Small intestine (tissue), 7 donors: Measurements from ENCODE around the gene SPINT2. TPM values are rescaled to one million over a fixed set of nuclear protein-coding genes. Genes with fewer than 3 reads are reported as not detected.

ENCODE experiments used
- DNase-seq, 2 donors: peaks; one replicate each; pipeline versions ENCODE4 v3.0.0 to v3.0.0-alpha.2; 2013
- FAIRE-seq: peaks from 2 replicates; lab custom pipeline; 2012; peaks lifted over from hg19 to GRCh38; lab: Jason Lieb, UNC
- H3K27ac ChIP-seq, 3 donors: one replicate each; pipeline ENCODE4 v1.5.1; 2013; ENCODE audit warnings: low read length in 2 of 3, mild to moderate bottlenecking in 2 of 3, control low read depth in 1 of 3, inconsistent platforms in 1 of 3, low read depth in 1 of 3, moderate library complexity in 1 of 3
- H3K27me3 ChIP-seq, 3 donors: one replicate each; pipeline ENCODE4 v1.6.1; 2013; ENCODE audit warnings: low read length in 3 of 3, inconsistent platforms in 1 of 3; ENCODE audit not compliant: control insufficient read depth in 3 of 3, insufficient read depth in 3 of 3
- H3K36me3 ChIP-seq, 3 donors: one replicate each; pipeline ENCODE4 v1.6.1; 2013; ENCODE audit warnings: low read length in 3 of 3, inconsistent platforms in 1 of 3, low read depth in 1 of 3, mild to moderate bottlenecking in 1 of 3, moderate library complexity in 1 of 3; ENCODE audit not compliant: control insufficient read depth in 3 of 3, insufficient read depth in 2 of 3
- H3K4me1 ChIP-seq, 3 donors: one replicate each; pipeline ENCODE4 v1.6.1; 2013; ENCODE audit warnings: low read length in 2 of 3, inconsistent platforms in 1 of 3, low read depth in 1 of 3, mild to moderate bottlenecking in 1 of 3, moderate library complexity in 1 of 3; ENCODE audit not compliant: control insufficient read depth in 3 of 3, insufficient read depth in 2 of 3
- H3K4me3 ChIP-seq, 3 donors: one replicate each; pipeline ENCODE4 v1.5.1; 2013; ENCODE audit warnings: low read length in 3 of 3, control low read depth in 1 of 3, inconsistent platforms in 1 of 3, low read depth in 1 of 3, mild to moderate bottlenecking in 1 of 3, moderate library complexity in 1 of 3
- H3K9me3 ChIP-seq, 2 donors: one replicate each; pipeline ENCODE4 v1.6.1; 2013; ENCODE audit warnings: low read depth in 1 of 2, low read length in 1 of 2; ENCODE audit not compliant: control insufficient read depth in 2 of 2, insufficient read depth in 1 of 2
- WGBS, 3 donors: extraction: QIAGEN DNeasy Blood & Tissue Kit; methylation state at CpG; one replicate each; pipeline ENCODE4 v1.1.7; 2013; 5-methylcytosine and 5-hydroxymethylcytosine counted together
- polyA plus RNA-seq, 4 donors: library from polyadenylated mRNA; stranded (reverse) in 3 of 4; unstranded in 1 of 4; fragments of 200-250 nt in 3 of 4; fragments of 120-200 nt in 1 of 4; gene quantifications; one replicate each; pipeline versions ENCODE4 v1.2.1 to v1.2.3, GENCODE V29; 2013
- donor health status: healthy with polysubstance abuse.
- donor health status: control.
- donor health status: control.
- donor health status: Bipolar disorder and iron deficiency.
- donor health status: healthy.

Gene SPINT2
- polyA plus RNA-seq, 4 donors = 263 to 450 (median 424) TPM

GRCh38 chr19:38317104-38317612 lies 52.8 kb downstream of the SPINT2 start:
- FAIRE-seq = no peak
- Histone ChIP-seq H3K9me3 (no peaks in the 10 kb centered on the region), H3K36me3 (no peaks in the 10 kb centered on the region), H3K27me3 (peaks cover 0 to 30% (median 0%) of the 10 kb centered on the region in 3 donors), H3K4me3 (no peak overlapping the region), H3K4me1 (peaks cover 3 to 20% (median 6%) of the 10 kb centered on the region in 3 donors), H3K27ac (peak overlapping the region in 1 of 3 donors; percentile 81)
- WGBS, 3 donors = 52 to 82% (median 57%) methylated on average over 11 of the region's 11 CpGs
- DNase-seq = no peak

DNA sequence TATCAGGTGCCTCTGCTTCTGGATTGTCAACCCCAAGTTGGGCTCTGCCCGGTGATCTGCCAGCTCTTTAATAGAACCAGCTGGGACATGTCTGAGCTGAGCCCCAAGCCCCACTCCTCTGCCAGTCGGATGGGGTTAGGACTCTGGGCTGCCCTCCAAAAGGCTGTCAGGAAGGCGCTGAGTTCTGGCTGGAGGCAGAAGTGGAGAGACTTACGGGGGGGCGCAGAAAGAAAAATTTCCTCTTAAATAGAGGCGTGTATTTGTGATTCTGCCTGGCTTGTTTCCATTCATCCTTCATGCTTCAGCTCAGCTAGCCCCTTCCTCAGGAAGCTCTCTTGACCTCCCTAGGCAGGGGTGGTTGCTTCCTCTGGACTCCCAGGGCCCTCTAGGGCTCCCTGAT lies 54.3 kb downstream of the SPINT2 start:
- DNase-seq = no peak

GRCh38 chr19:38319421-38320258 lies 55.3 kb downstream of the SPINT2 start, which contains the start of gene KCNK6:
TSS of gene KCNK6 (plus strand) at chr19:38319845. CDS start at chr19:38319951, 106 bp downstream.
- Histone ChIP-seq H3K36me3 (peaks cover 0 to 5% (median 0%) of the 10 kb centered on the region in 3 donors), H3K27me3 (peaks cover 0 to 30% (median 0%) of the 10 kb centered on the region in 3 donors), H3K9me3 (no peaks in the 10 kb centered on the region), H3K27ac (peak within 1 kb of the TSS in 2 of 3 donors; percentile 5 to 65), H3K4me3 (peak within 1 kb of the TSS; percentile 44 to 75 (median 69)), H3K4me1 (peaks cover 3 to 20% (median 6%) of the 10 kb centered on the region in 3 donors)
- 2 to 4% (median 4%) methylated on average over 57 to 76 of the region's 76 CpGs for WGBS, 3 donors
- FAIRE-seq (no peak), DNase-seq (peak; percentile 65 to 77)

More for the DNA sequence above, 54.3 kb downstream of the SPINT2 start:
- H3K9me3 ChIP-seq = no peaks in the 10 kb centered on the region
- H3K27me3 ChIP-seq = peaks cover 0 to 30% (median 0%) of the 10 kb centered on the region in 3 donors
- FAIRE-seq = no peak
- no peak overlapping the region for H3K27ac ChIP-seq
- 64 to 69% (median 66%) methylated on average over 6 of the region's 6 CpGs for WGBS, 3 donors
- no peak overlapping the region for H3K4me3 ChIP-seq
- no peaks in the 10 kb centered on the region for H3K36me3 ChIP-seq
- peaks cover 3 to 20% (median 6%) of the 10 kb centered on the region in 3 donors for H3K4me1 ChIP-seq

- Histone ChIP-seq H3K4me1 (peaks cover 3 to 14% (median 3%) of the 10 kb centered on the region in 3 donors), H3K36me3 (peaks cover 0 to 5% (median 4%) of the 10 kb centered on the region in 3 donors), H3K27me3 (peaks cover 0 to 30% (median 0%) of the 10 kb centered on the region in 3 donors), H3K4me3 (peak overlapping the region in 1 of 3 donors; percentile 44), H3K9me3 (no peaks in the 10 kb centered on the region), H3K27ac (peak overlapping the region in 1 of 3 donors; percentile 6)
- WGBS, 3 donors = 95 to 100% (median 98%) methylated on average over 3 of the region's 3 CpGs
- FAIRE-seq (no peak), DNase-seq (no peak)
These were observed 56.6 kb downstream of the SPINT2 start for GRCh38 chr19:38320969-38321339.

GRCh38 chr19:38321646-38322196 lies 57.3 kb downstream of the SPINT2 start:
- no peaks in the 10 kb centered on the region for H3K9me3 ChIP-seq
- peaks cover under 1 to 8% (median 5%) of the 10 kb centered on the region in 3 donors for H3K36me3 ChIP-seq
- H3K4me3 ChIP-seq = no peak overlapping the region
- H3K27ac ChIP-seq = no peak overlapping the region
- whole genome bisulfite sequencing, 3 donors = 69 to 79% (median 75%) methylated on average over 11 of the region's 11 CpGs
- FAIRE-seq (no peak), DNase-seq (no peak)
- H3K27me3 ChIP-seq = peaks cover 0 to 30% (median 0%) of the 10 kb centered on the region in 3 donors
- H3K4me1 ChIP-seq = peaks cover 0 to 10% (median 3%) of the 10 kb centered on the region in 3 donors

DNA sequence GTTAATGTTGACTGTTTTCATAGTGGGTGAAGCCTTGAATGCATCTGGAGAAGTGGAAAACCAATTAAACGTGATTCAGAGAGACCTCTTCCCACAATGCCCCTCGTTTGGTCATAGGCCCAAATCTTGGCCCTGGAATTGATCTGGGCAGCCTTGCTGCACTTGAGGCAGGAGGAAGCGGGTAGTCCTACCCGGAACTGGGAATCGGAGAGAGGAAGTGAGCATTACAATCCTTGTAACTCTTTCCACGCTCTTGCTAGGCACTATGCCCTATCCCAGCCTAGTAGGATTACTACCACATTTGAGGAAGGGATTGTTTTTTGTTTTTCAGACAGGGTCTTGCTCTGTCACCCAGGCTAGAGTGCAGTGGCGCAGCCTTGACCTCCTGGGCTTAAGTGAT lies 58.9 kb downstream of the SPINT2 start:
- FAIRE-seq = no peak
- 72 to 85% (median 83%) methylated on average over 7 of the region's 7 CpGs for WGBS, 3 donors
- Histone ChIP-seq H3K36me3 (peaks cover 3 to 21% (median 11%) of the 10 kb centered on the region in 3 donors), H3K9me3 (no peaks in the 10 kb centered on the region), H3K4me1 (peaks cover 0 to 10% (median 3%) of the 10 kb centered on the region in 3 donors), H3K27me3 (peaks cover 0 to 28% (median 0%) of the 10 kb centered on the region in 3 donors), H3K4me3 (no peak overlapping the region), H3K27ac (no peak overlapping the region)
- no peak for DNase-seq

DNA sequence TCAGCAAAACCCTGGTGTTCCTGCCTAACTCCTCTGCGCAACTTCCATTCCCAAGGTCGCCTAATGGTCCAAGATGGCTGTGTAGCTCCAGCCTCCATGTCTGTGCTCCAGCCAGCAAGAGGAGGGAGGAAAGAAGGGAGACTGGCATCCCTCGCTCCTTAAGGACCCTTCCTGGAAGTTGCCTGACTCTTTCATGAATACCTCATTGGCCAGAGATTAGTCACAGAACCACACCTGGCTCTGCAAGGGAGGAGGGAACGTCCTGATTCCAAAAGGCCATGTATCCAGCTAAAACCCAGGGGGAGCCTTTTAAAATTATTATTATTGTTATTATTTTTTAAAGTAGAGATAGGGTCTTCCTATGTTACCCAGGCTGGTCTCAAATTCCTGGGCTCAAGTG lies 60.1 kb downstream of the SPINT2 start:
- no peak overlapping the region for H3K27ac ChIP-seq
- peaks cover 0 to 17% (median 0%) of the 10 kb centered on the region in 3 donors for H3K27me3 ChIP-seq
- no peak overlapping the region for H3K4me3 ChIP-seq
- FAIRE-seq (no peak), DNase-seq (no peak)
- H3K4me1 ChIP-seq = peaks cover 0 to 6% (median 0%) of the 10 kb centered on the region in 3 donors
- H3K36me3 ChIP-seq = peaks cover 3 to 21% (median 11%) of the 10 kb centered on the region in 3 donors
- H3K9me3 ChIP-seq = no peaks in the 10 kb centered on the region
- 80 to 87% (median 84%) methylated on average over 4 of the region's 4 CpGs for WGBS, 3 donors

DNA sequence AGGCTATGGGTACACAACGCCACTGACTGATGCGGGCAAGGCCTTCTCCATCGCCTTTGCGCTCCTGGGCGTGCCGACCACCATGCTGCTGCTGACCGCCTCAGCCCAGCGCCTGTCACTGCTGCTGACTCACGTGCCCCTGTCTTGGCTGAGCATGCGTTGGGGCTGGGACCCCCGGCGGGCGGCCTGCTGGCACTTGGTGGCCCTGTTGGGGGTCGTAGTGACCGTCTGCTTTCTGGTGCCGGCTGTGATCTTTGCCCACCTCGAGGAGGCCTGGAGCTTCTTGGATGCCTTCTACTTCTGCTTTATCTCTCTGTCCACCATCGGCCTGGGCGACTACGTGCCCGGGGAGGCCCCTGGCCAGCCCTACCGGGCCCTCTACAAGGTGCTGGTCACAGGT lies 62.2 kb downstream of the SPINT2 start:
- Histone ChIP-seq H3K27me3 (no peaks in the 10 kb centered on the region), H3K36me3 (peaks cover 3 to 21% (median 11%) of the 10 kb centered on the region in 3 donors), H3K9me3 (no peaks in the 10 kb centered on the region), H3K4me1 (no peaks in the 10 kb centered on the region), H3K4me3 (no peak overlapping the region), H3K27ac (no peak overlapping the region)
- FAIRE-seq (no peak), DNase-seq (no peak)
- WGBS, 3 donors = 93 to 96% (median 95%) methylated on average over 22 of the region's 22 CpGs
